Fibroblast of peridontal ligament (primary cell): ENCODE data around the gene SAYSD1.

Experiments
- DNase-seq: peaks from one replicate; pipeline ENCODE4 v3.0.0-alpha.2; 2010; ENCODE audit errors: extremely low read depth

Gene SAYSD1

GRCh38 chr6:39058471-39059147 lies 56.4 kb downstream of the SAYSD1 start:
- no peak for DNase-seq

- DNase-seq = no peak
Measured at GRCh38 chr6:39057251-39058155, 57.5 kb downstream of the SAYSD1 start.

DNA sequence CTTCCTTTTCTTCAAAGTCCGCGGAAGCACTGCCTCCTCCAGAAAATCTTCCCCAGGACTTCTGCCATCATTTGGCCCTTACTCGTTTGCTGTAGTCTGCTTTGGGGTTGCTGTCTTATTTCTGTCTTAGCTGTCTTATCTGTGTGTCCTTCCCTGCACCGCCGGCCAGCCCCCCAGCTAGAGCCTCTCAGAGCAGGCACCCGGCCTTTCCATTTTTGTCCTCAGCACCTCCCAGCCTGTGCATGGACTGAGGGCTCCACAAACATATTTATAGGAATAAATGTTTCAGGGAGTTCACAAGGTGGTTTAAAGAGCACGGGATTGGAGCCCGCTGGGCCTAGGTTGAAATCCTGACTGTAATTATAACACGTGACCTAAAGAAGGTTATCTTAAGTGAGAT lies 58.3 kb downstream of the SAYSD1 start:
- DNase-seq = no peak

DNA sequence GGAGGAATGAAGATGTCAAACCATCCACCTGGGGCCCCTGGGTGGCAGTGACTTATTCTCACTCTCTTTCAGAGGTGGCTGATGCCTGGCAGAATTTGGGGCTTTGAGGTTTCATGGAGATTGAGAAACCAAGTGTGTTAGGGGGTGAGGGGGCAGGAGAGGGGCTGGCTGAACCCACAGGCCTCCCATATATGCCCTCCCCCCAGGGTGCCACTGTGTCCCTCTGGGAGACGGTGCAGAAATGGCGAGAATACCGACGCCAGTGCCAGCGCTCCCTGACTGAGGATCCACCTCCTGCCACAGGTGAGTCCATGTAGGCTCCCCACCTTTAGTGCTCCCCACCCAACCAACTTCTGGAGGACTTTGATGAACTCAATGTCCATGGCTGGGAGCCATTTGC lies 58.8 kb downstream of the SAYSD1 start:
- no peak for DNase-seq

DNA sequence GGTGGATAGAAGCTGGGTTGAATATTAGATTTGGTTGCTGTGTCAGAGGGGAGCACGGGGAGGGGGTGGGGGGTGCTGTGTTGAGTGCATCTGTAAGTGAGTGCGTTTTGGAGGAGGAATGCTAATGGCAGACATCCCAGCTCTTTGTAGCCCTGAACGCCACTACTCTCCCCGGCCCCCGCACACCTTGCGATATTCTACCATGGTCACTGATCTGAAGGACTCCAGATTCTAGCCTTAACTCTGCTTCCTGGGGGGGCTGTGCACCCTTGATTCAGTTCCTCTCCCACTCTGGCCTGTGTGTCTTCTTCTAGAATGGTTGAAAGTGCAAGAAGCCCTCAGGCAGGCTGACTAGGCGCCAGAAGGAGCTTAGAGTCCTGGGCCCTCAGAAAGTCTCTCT lies 59.3 kb downstream of the SAYSD1 start:
- no peak for DNase-seq

- no peak for DNase-seq
Measured at GRCh38 chr6:39054577-39055142, 60.3 kb downstream of the SAYSD1 start.
